ENCODE results near the gene MYH11. TPM values are rescaled to one million over a fixed set of nuclear protein-coding genes. Genes with fewer than 3 reads are reported as not detected.

The MYH11 gene
- total RNA-seq, 1 donor from 2014 or later, result 1.9 TPM

- Mint-ChIP-seq H3K27me3 (ENCODE audit: unreplicated experiment) (peaks cover 17% of the 10 kb centered on the region), H3K9me3 (ENCODE audit: unreplicated experiment) (no peaks in the 10 kb centered on the region), H3K4me1 (ENCODE audit: unreplicated experiment) (peaks cover 5% of the 10 kb centered on the region), H3K27ac (ENCODE audit: unreplicated experiment) (no peak overlapping the region), H3K36me3 (ENCODE audit: unreplicated experiment) (no peaks in the 10 kb centered on the region), H3K4me3 (ENCODE audit: unreplicated experiment) (no peak overlapping the region)
- no peak for TF ChIP-seq CTCF (IDR thresholded peaks at IDR 0.05)
- no peak for DNase-seq (ENCODE audit: extremely low spot score, unreplicated experiment)
Observed at GRCh38 chr16:15837761-15838160, 19.1 kb downstream of the MYH11 start.

GRCh38 chr16:15836965-15837611 is 19.7 kb downstream of the MYH11 start:
- no peak for TF ChIP-seq CTCF (IDR thresholded peaks at IDR 0.05)
- Mint-ChIP-seq H3K27ac (ENCODE audit: unreplicated experiment) (no peak overlapping the region), H3K27me3 (ENCODE audit: unreplicated experiment) (peaks cover 17% of the 10 kb centered on the region), H3K9me3 (ENCODE audit: unreplicated experiment) (no peaks in the 10 kb centered on the region), H3K36me3 (ENCODE audit: unreplicated experiment) (no peaks in the 10 kb centered on the region), H3K4me3 (ENCODE audit: unreplicated experiment) (no peak overlapping the region), H3K4me1 (ENCODE audit: unreplicated experiment) (peaks cover 5% of the 10 kb centered on the region)
- no peak for DNase-seq (ENCODE audit: extremely low spot score, unreplicated experiment)

GRCh38 chr16:15836074-15836473 is 20.8 kb downstream of the MYH11 start:
- Mint-ChIP-seq H3K4me3 (ENCODE audit: unreplicated experiment) (no peak overlapping the region), H3K36me3 (ENCODE audit: unreplicated experiment) (no peaks in the 10 kb centered on the region), H3K9me3 (ENCODE audit: unreplicated experiment) (no peaks in the 10 kb centered on the region), H3K27ac (ENCODE audit: unreplicated experiment) (no peak overlapping the region), H3K4me1 (ENCODE audit: unreplicated experiment) (peaks cover 5% of the 10 kb centered on the region), H3K27me3 (ENCODE audit: unreplicated experiment) (peaks cover 11% of the 10 kb centered on the region)
- no peak for TF ChIP-seq CTCF (IDR thresholded peaks at IDR 0.05)
- DNase-seq (ENCODE audit: extremely low spot score, unreplicated experiment), result no peak

- Mint-ChIP-seq H3K36me3 (ENCODE audit: unreplicated experiment) (no peaks in the 10 kb centered on the region), H3K27me3 (ENCODE audit: unreplicated experiment) (peaks cover 11% of the 10 kb centered on the region), H3K27ac (ENCODE audit: unreplicated experiment) (no peak overlapping the region), H3K9me3 (ENCODE audit: unreplicated experiment) (no peaks in the 10 kb centered on the region), H3K4me1 (ENCODE audit: unreplicated experiment) (peaks cover 5% of the 10 kb centered on the region), H3K4me3 (ENCODE audit: unreplicated experiment) (no peak overlapping the region)
- DNase-seq (ENCODE audit: extremely low spot score, unreplicated experiment), result no peak
- TF ChIP-seq CTCF (IDR thresholded peaks at IDR 0.05), result no peak
Observed at GRCh38 chr16:15835136-15835878, 21.5 kb downstream of the MYH11 start.

- DNase-seq (ENCODE audit: extremely low spot score, unreplicated experiment), result no peak
- no peak overlapping the region for H3K27ac Mint-ChIP-seq (ENCODE audit: unreplicated experiment)
- no peak overlapping the region for H3K4me3 Mint-ChIP-seq (ENCODE audit: unreplicated experiment)
- H3K27me3 Mint-ChIP-seq (ENCODE audit: unreplicated experiment), result peaks cover 11% of the 10 kb centered on the region
- H3K4me1 Mint-ChIP-seq (ENCODE audit: unreplicated experiment), result peaks cover 5% of the 10 kb centered on the region
- no peak for TF ChIP-seq CTCF (IDR thresholded peaks at IDR 0.05)
- H3K36me3 Mint-ChIP-seq (ENCODE audit: unreplicated experiment), result no peaks in the 10 kb centered on the region
- no peaks in the 10 kb centered on the region for H3K9me3 Mint-ChIP-seq (ENCODE audit: unreplicated experiment)
Observed at GRCh38 chr16:15834502-15834901, 22.3 kb downstream of the MYH11 start.
